ENCODE measurements around the gene CNN2.

The CNN2 gene

DNA sequence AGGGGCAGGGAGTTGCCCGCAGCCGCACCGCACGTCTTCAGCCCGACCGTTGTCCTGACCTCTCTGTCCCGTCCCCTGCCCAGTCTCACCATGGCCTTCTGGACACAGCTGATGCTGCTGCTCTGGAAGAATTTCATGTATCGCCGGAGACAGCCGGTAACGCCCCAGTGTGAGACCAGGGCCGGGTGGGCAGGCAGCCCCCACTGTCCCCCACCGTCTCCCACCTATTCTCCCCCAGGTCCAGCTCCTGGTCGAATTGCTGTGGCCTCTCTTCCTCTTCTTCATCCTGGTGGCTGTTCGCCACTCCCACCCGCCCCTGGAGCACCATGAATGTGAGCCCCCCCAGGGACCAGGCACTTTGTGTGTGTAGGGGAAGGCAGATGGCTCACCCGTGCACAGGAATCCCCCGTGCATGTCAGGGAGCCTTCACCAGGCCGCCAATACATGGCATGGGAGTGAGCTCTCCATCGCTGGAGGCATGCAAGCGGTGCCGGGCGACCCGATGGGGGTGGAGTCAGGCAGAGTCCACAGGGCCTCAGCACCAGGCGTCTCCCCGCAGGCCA is 14.9 kb downstream of the CNN2 start:
- Histone ChIP-seq H4K5ac (ENCODE audit: low read length) (no peak overlapping the region), H3K56ac (ENCODE audit: low read length) (peak overlapping the region; percentile 75), H2BK15ac (replicated peaks; ENCODE audit: low read depth) (no peak overlapping the region), H3K36me3 (ENCODE audit: control insufficient read depth, insufficient read depth, low read length) (no peaks in the 10 kb centered on the region), H4K8ac (ENCODE audit: low read depth, low read length) (no peak overlapping the region), H3K4me3 (ENCODE audit: low read length) (no peak overlapping the region), H3K23ac (ENCODE audit: low read length) (no peak overlapping the region), H3K27me3 (ENCODE audit: insufficient read depth, low read length, poor library complexity) (no peaks in the 10 kb centered on the region), H3K4ac (ENCODE audit: low read depth, low read length) (no peak overlapping the region), H2BK5ac (ENCODE audit: low read length) (no peak overlapping the region), H3K79me1 (ENCODE audit: low read length) (no peaks in the 10 kb centered on the region), H3K4me1 (ENCODE audit: control insufficient read depth, low read depth, low read length) (peaks cover 4% of the 10 kb centered on the region), H2AK5ac (ENCODE audit: low read length) (no peak overlapping the region), H3K18ac (ENCODE audit: low read length) (no peak overlapping the region), H3K27ac (ENCODE audit: low read depth, low read length) (no peak overlapping the region), H3K79me2 (ENCODE audit: control insufficient read depth, insufficient read depth, low read length) (no peaks in the 10 kb centered on the region), H2BK120ac (ENCODE audit: low read depth, low read length) (no peak overlapping the region), H3K4me2 (ENCODE audit: low read length) (peak overlapping the region; percentile 47), H3K9ac (ENCODE audit: low read length) (peak overlapping the region; percentile 46)
- WGBS (ENCODE audit: extremely low coverage, insufficient coverage, low lambda C conversion rate), result no CpG with 5 or more reads among the region's 26 CpGs
- DNase-seq, result no peak

DNA sequence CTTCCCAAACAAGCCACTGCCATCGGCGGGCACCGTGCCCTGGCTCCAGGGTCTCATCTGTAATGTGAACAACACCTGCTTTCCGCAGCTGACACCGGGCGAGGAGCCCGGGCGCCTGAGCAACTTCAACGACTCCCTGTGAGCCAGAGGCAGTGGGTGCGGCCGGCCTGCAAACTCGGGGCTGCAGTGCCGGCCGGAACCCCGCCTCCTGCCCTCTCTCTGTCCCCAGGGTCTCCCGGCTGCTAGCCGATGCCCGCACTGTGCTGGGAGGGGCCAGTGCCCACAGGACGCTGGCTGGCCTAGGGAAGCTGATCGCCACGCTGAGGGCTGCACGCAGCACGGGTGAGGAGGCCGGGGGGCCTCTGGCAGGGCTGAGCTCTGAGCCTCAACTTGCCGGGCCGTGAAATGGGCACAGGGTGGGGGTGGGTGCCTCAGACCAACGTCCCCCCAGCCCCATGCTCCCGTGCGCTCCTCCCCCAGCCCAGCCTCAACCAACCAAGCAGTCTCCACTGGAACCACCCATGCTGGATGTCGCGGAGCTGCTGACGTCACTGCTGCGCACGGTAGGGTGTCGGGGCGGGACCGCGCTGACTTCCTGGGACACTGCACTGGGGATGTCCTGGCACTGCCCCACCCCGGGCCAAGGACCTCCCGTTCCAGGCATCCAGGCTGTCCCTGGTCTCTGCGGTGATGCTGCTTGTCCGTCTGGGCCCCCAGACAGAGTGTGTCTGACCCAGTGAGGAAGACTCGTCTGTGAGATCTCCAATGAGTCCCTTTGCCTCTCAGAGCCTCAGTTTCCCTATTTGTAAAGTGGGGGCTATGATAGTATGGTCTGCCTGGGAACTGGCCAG is 15.7 kb downstream of the CNN2 start:
- no peak overlapping the region for H2AK5ac ChIP-seq (ENCODE audit: low read length)

DNA sequence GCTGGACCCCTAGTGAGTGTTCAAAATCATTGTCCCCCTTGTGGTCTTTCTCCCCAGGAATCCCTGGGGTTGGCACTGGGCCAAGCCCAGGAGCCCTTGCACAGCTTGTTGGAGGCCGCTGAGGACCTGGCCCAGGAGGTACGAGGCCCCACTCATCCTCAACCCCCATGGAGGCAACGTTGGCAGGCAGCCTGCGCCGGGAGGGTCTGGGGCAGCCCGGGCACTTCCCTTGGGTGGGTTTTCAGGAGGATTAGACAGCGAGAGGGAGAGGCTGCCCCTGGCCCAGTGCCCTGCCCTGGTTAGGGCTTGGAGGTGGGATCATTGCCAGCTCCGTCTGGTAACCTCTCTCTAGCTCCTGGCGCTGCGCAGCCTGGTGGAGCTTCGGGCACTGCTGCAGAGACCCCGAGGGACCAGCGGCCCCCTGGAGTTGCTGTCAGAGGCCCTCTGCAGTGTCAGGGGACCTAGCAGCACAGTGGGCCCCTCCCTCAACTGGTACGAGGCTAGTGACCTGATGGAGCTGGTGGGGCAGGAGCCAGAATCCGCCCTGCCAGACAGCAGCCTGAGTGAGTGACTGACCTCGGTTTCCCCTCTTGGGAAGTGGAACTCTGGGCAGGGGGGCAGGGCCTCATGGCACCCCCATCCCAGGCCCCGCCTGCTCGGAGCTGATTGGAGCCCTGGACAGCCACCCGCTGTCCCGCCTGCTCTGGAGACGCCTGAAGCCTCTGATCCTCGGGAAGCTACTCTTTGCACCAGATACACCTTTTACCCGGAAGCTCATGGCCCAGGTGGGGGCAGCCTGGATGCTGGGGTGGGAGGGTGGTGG is 16.5 kb downstream of the CNN2 start:
- Histone ChIP-seq H3K4me1 (ENCODE audit: control insufficient read depth, low read depth, low read length) (peaks cover 4% of the 10 kb centered on the region), H2BK5ac (ENCODE audit: low read length) (no peak overlapping the region), H2BK15ac (replicated peaks; ENCODE audit: low read depth) (no peak overlapping the region), H3K4ac (ENCODE audit: low read depth, low read length) (no peak overlapping the region), H3K23ac (ENCODE audit: low read length) (no peak overlapping the region), H3K56ac (ENCODE audit: low read length) (no peak overlapping the region), H2BK120ac (ENCODE audit: low read depth, low read length) (no peak overlapping the region), H3K79me1 (ENCODE audit: low read length) (no peaks in the 10 kb centered on the region), H3K27me3 (ENCODE audit: insufficient read depth, low read length, poor library complexity) (no peaks in the 10 kb centered on the region), H3K27ac (ENCODE audit: low read depth, low read length) (no peak overlapping the region), H3K4me3 (ENCODE audit: low read length) (no peak overlapping the region), H2AK5ac (ENCODE audit: low read length) (no peak overlapping the region), H3K79me2 (ENCODE audit: control insufficient read depth, insufficient read depth, low read length) (no peaks in the 10 kb centered on the region), H3K9ac (ENCODE audit: low read length) (no peak overlapping the region), H3K36me3 (ENCODE audit: control insufficient read depth, insufficient read depth, low read length) (no peaks in the 10 kb centered on the region), H3K18ac (ENCODE audit: low read length) (no peak overlapping the region), H4K8ac (ENCODE audit: low read depth, low read length) (no peak overlapping the region), H4K5ac (ENCODE audit: low read length) (no peak overlapping the region), H3K4me2 (ENCODE audit: low read length) (no peak overlapping the region)
- no peak for DNase-seq
- WGBS (ENCODE audit: extremely low coverage, insufficient coverage, low lambda C conversion rate), result no CpG with 5 or more reads among the region's 23 CpGs

More for the DNA sequence above, 15.7 kb downstream of the CNN2 start:
- Histone ChIP-seq H2BK120ac (ENCODE audit: low read depth, low read length) (no peak overlapping the region), H3K36me3 (ENCODE audit: control insufficient read depth, insufficient read depth, low read length) (no peaks in the 10 kb centered on the region), H2BK5ac (ENCODE audit: low read length) (no peak overlapping the region), H3K4me3 (ENCODE audit: low read length) (no peak overlapping the region), H3K56ac (ENCODE audit: low read length) (no peak overlapping the region), H3K4ac (ENCODE audit: low read depth, low read length) (no peak overlapping the region), H3K79me1 (ENCODE audit: low read length) (no peaks in the 10 kb centered on the region), H2BK15ac (replicated peaks; ENCODE audit: low read depth) (no peak overlapping the region), H3K4me1 (ENCODE audit: control insufficient read depth, low read depth, low read length) (peaks cover 4% of the 10 kb centered on the region), H3K27me3 (ENCODE audit: insufficient read depth, low read length, poor library complexity) (no peaks in the 10 kb centered on the region), H3K79me2 (ENCODE audit: control insufficient read depth, insufficient read depth, low read length) (no peaks in the 10 kb centered on the region), H4K5ac (ENCODE audit: low read length) (no peak overlapping the region), H3K23ac (ENCODE audit: low read length) (no peak overlapping the region), H3K18ac (ENCODE audit: low read length) (no peak overlapping the region), H3K27ac (ENCODE audit: low read depth, low read length) (no peak overlapping the region), H4K8ac (ENCODE audit: low read depth, low read length) (no peak overlapping the region), H3K4me2 (ENCODE audit: low read length) (no peak overlapping the region), H3K9ac (ENCODE audit: low read length) (no peak overlapping the region)
- WGBS (ENCODE audit: extremely low coverage, insufficient coverage, low lambda C conversion rate), result no CpG with 5 or more reads among the region's 43 CpGs
- DNase-seq, result no peak

DNA sequence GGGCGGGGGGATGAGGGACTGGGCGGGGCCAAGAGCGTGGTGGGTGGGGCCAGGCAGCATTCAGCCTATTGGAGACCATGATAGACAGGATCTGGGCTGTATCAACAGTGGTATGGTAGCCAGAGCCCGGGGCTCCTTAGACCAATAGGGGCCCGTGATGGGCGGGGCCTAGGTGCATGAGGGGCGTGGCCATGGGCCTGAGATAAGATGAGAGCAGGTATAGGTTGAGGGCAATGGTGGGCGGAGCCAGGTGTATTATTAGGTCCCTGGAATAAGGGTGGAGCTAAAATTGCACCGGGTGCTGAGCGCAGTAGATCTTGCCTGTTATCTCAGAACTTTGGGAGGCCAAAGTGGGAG is 18.8 kb downstream of the CNN2 start:
- no peak overlapping the region for H3K27ac ChIP-seq (ENCODE audit: low read depth, low read length)
- no peak overlapping the region for H3K23ac ChIP-seq (ENCODE audit: low read length)
- no peak overlapping the region for H3K4ac ChIP-seq (ENCODE audit: low read depth, low read length)
- no peak overlapping the region for H2BK5ac ChIP-seq (ENCODE audit: low read length)
- no peaks in the 10 kb centered on the region for H3K79me1 ChIP-seq (ENCODE audit: low read length)
- H4K5ac ChIP-seq (ENCODE audit: low read length), result no peak overlapping the region
- H4K8ac ChIP-seq (ENCODE audit: low read depth, low read length), result no peak overlapping the region
- DNase-seq, result peak; percentile 93
- H2AK5ac ChIP-seq (ENCODE audit: low read length), result no peak overlapping the region
- H3K4me2 ChIP-seq (ENCODE audit: low read length), result no peak overlapping the region
- H3K4me1 ChIP-seq (ENCODE audit: control insufficient read depth, low read depth, low read length), result peaks cover 4% of the 10 kb centered on the region
- H3K56ac ChIP-seq (ENCODE audit: low read length), result no peak overlapping the region
- H3K9ac ChIP-seq (ENCODE audit: low read length), result no peak overlapping the region
- no peak overlapping the region for H3K4me3 ChIP-seq (ENCODE audit: low read length)
- H3K36me3 ChIP-seq (ENCODE audit: control insufficient read depth, insufficient read depth, low read length), result no peaks in the 10 kb centered on the region
- H2BK120ac ChIP-seq (ENCODE audit: low read depth, low read length), result no peak overlapping the region
- no peaks in the 10 kb centered on the region for H3K79me2 ChIP-seq (ENCODE audit: control insufficient read depth, insufficient read depth, low read length)
- no CpG with 5 or more reads among the region's 10 CpGs for WGBS (ENCODE audit: extremely low coverage, insufficient coverage, low lambda C conversion rate)
- H2BK15ac ChIP-seq (replicated peaks; ENCODE audit: low read depth), result no peak overlapping the region
- no peak overlapping the region for H3K18ac ChIP-seq (ENCODE audit: low read length)
- H3K27me3 ChIP-seq (ENCODE audit: insufficient read depth, low read length, poor library complexity), result no peaks in the 10 kb centered on the region

DNA sequence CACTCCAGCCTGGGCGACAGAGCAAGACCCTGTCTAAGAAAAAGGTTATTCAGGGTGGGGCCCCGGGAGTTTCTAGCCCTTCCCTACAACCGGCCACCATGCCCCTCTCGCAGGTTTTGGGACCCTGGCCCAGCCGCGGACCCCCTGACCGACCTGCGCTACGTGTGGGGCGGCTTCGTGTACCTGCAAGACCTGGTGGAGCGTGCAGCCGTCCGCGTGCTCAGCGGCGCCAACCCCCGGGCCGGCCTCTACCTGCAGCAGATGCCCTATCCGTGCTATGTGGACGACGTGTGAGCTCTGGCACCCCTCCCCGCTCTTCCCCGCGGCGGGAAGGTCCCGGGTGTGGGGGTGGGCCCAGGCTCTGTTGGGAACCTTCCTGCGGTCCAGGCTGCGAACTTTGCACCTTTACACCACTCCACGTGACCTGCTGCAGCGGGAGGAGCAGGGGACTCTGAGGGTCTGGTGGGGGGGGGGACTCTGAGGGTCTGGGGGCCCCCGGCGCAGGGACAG is 19.8 kb downstream of the CNN2 start:
- no peak overlapping the region for H2BK5ac ChIP-seq (ENCODE audit: low read length)

More for the DNA sequence above, 19.8 kb downstream of the CNN2 start:
- no peak overlapping the region for H2AK5ac ChIP-seq (ENCODE audit: low read length)
- H2BK15ac ChIP-seq (replicated peaks; ENCODE audit: low read depth), result no peak overlapping the region
- no peak overlapping the region for H3K56ac ChIP-seq (ENCODE audit: low read length)
- no peak overlapping the region for H2BK120ac ChIP-seq (ENCODE audit: low read depth, low read length)
- H4K8ac ChIP-seq (ENCODE audit: low read depth, low read length), result no peak overlapping the region
- no peak overlapping the region for H3K4ac ChIP-seq (ENCODE audit: low read depth, low read length)
- no peak overlapping the region for H3K4me2 ChIP-seq (ENCODE audit: low read length)
- H3K4me3 ChIP-seq (ENCODE audit: low read length), result no peak overlapping the region
- DNase-seq, result no peak
- H3K9ac ChIP-seq (ENCODE audit: low read length), result no peak overlapping the region
- H3K79me1 ChIP-seq (ENCODE audit: low read length), result no peaks in the 10 kb centered on the region
- no peak overlapping the region for H3K23ac ChIP-seq (ENCODE audit: low read length)
- no peak overlapping the region for H3K27ac ChIP-seq (ENCODE audit: low read depth, low read length)
- H3K27me3 ChIP-seq (ENCODE audit: insufficient read depth, low read length, poor library complexity), result no peaks in the 10 kb centered on the region
- H3K36me3 ChIP-seq (ENCODE audit: control insufficient read depth, insufficient read depth, low read length), result no peaks in the 10 kb centered on the region
- no peaks in the 10 kb centered on the region for H3K79me2 ChIP-seq (ENCODE audit: control insufficient read depth, insufficient read depth, low read length)
- no peak overlapping the region for H3K18ac ChIP-seq (ENCODE audit: low read length)
- H3K4me1 ChIP-seq (ENCODE audit: control insufficient read depth, low read depth, low read length), result no peaks in the 10 kb centered on the region
- no peak overlapping the region for H4K5ac ChIP-seq (ENCODE audit: low read length)
- WGBS (ENCODE audit: extremely low coverage, insufficient coverage, low lambda C conversion rate), result no CpG with 5 or more reads among the region's 33 CpGs
